Measurements from ENCODE around the gene ST7.
"Not testable (repeated sequence)": the region's sequence is repeated elsewhere in the genome, so short reads cannot be mapped to it uniquely, and the experiment has no call there.

ST7 gene

DNA sequence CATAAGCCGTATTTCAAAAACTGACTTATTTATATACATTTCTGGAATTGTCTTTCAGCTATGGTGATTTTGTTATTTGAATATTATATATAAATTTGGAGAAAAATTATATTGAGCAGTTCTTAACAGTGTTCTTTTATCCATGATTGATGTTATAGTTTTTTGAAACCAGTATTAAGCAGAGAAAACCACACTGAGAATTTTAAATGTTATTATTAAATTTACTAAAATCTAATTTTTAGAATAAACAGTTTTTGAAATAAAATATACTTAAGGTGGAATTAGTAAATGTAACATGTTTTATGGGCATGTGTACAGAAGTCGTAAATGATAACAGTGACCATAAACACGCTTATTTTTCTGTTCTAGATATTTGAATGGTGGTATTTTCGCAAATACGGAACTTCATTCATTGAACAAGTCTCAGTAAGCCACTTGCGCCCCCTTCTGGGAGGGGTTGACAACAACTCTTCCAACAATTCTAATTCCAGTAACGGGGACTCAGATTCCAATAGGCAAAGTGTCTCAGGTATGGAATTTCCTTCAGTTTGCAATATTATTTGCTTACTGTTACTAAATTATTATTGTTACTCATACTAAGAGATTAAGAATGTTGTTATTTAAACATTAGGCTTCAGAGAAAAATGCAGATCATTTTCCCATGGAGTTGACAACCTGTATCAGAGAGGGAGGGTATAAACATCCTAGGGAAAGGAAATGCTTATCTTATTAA lies 166.1 kb downstream of the ST7 start:
- H3K27ac ChIP-seq = no peak overlapping the region
- no peak for TF ChIP-seq ZFX (IDR thresholded peaks at IDR 0.05; ENCODE audit: borderline replicate concordance)
- TF ChIP-seq, protein P1, sequence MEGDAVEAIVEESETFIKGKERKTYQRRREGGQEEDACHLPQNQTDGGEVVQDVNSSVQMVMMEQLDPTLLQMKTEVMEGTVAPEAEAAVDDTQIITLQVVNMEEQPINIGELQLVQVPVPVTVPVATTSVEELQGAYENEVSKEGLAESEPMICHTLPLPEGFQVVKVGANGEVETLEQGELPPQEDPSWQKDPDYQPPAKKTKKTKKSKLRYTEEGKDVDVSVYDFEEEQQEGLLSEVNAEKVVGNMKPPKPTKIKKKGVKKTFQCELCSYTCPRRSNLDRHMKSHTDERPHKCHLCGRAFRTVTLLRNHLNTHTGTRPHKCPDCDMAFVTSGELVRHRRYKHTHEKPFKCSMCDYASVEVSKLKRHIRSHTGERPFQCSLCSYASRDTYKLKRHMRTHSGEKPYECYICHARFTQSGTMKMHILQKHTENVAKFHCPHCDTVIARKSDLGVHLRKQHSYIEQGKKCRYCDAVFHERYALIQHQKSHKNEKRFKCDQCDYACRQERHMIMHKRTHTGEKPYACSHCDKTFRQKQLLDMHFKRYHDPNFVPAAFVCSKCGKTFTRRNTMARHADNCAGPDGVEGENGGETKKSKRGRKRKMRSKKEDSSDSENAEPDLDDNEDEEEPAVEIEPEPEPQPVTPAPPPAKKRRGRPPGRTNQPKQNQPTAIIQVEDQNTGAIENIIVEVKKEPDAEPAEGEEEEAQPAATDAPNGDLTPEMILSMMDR (IDR thresholded peaks at IDR 0.05) = peak; percentile 98

DNA sequence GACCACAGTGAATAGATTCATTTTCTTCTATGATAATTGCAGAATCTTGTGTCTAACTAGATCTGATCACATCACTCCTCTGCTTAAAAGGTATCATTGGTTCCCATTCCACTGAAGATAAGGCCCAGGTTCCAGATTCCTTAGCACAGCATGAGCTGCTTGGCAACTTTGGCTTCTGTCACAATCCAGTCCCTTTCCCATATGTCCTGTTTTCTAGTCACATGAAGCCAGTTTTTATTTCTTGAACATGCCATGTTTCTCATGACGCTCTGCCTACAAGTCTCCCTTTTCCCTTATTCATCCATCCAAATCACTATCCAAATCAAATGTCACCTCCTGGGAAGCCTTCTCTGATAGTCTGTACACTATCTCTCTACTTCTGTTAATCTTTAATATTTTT lies 167.0 kb downstream of the ST7 start:
- not testable (repeated sequence) for H3K27ac ChIP-seq

DNA sequence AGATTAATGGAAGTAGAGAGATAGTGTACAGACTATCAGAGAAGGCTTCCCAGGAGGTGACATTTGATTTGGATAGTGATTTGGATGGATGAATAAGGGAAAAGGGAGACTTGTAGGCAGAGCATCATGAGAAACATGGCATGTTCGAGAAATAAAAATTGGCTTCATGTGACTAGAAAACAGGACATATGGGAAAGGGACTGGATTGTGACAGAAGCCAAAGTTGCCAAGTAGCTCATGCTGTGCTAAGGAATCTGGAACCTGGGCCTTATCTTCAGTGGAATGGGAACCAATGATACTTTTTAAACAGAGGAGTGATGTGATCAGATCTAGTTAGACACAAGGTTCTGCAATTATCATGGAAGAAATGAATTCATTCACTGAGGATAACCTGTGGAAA lies 168.7 kb downstream of the ST7 start:
- not testable (repeated sequence) for H3K27ac ChIP-seq

GRCh38 chr7:117122536-117122935 lies 169.2 kb downstream of the ST7 start:
- H3K27ac ChIP-seq = no peak overlapping the region
- no peak for TF ChIP-seq ZFX (IDR thresholded peaks at IDR 0.05; ENCODE audit: borderline replicate concordance)
- TF ChIP-seq, protein P1 (IDR thresholded peaks at IDR 0.05) = no peak

- peak overlapping the region; percentile 18; the same call in 1 of the 2 replicates for H3K27ac ChIP-seq
- no peak for TF ChIP-seq ZFX (IDR thresholded peaks at IDR 0.05; ENCODE audit: borderline replicate concordance)
- TF ChIP-seq, protein P1 (IDR thresholded peaks at IDR 0.05) = no peak
These were observed 170.1 kb downstream of the ST7 start for GRCh38 chr7:117123311-117123926.

GRCh38 chr7:117124591-117125220 lies 171.4 kb downstream of the ST7 start:
- TF ChIP-seq ZFX (IDR thresholded peaks at IDR 0.05; ENCODE audit: borderline replicate concordance) = no peak
- TF ChIP-seq, protein P1 (IDR thresholded peaks at IDR 0.05) = no peak
- H3K27ac ChIP-seq = 0 out of 2 replicates have a peak overlapping the region, but pooled peaks have one; percentile 1

- no peak overlapping the region for H3K27ac ChIP-seq
- TF ChIP-seq, protein P1 (IDR thresholded peaks at IDR 0.05) = no peak
- no peak for TF ChIP-seq ZFX (IDR thresholded peaks at IDR 0.05; ENCODE audit: borderline replicate concordance)
These were observed 173.4 kb downstream of the ST7 start for GRCh38 chr7:117126676-117127075.

DNA sequence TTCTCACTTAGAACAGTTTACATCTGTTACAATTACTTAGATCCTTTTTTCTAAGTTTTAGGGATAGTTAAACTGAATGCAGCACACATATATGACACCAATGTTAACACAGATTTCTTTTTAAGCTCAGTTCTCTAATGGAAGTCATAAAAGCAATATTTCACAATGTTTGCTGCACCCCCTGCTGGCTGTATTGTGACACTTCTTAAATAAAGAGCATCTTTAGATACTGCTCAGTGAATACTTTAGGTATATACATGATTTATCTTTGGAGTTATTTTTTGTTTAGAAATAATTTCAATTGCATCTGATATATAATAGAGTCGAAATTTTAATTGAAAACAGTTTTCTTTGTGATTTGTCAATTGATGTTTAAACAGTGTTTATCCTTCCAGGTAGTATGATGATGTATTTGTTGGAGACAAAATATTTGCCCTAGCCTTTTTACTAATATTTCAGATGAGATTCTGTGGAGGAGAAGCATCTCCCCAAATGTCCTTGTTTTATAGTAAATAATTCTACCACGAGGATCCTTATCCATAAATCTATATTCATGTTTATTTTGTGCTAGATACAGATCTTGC lies 174.4 kb downstream of the ST7 start:
- H3K27ac ChIP-seq = no peak overlapping the region

More for the DNA sequence above, 174.4 kb downstream of the ST7 start:
- TF ChIP-seq ZFX (IDR thresholded peaks at IDR 0.05; ENCODE audit: borderline replicate concordance) = no peak
- TF ChIP-seq, protein P1 (IDR thresholded peaks at IDR 0.05) = peak; percentile 97

Measured in 22Rv1 (cell line).